Fibroblast of peridontal ligament (primary cell): Measurements from ENCODE around the gene CARS2.
"Not testable (repeated sequence)": the region's sequence is repeated elsewhere in the genome, so short reads cannot be mapped to it uniquely, and the experiment has no call there.

Experiments used
- DNase-seq: peaks from one replicate; pipeline ENCODE4 v3.0.0-alpha.2; 2010; ENCODE audit errors: extremely low read depth

CARS2 gene

GRCh38 chr13:110617321-110618072 lies 88.4 kb downstream of the CARS2 start:
- DNase-seq, result peak; percentile 88

- DNase-seq, result peak; percentile 31
These were observed 89.5 kb downstream of the CARS2 start for GRCh38 chr13:110616103-110617101.

GRCh38 chr13:110615322-110616102 lies 90.4 kb downstream of the CARS2 start, which contains the start of gene NAXD:
Gene NAXD, plus strand, starts transcription at chr13:110615545. Its CDS starts 57 bp downstream, at chr13:110615602.
- DNase-seq, result peak; percentile 96

- no peak for DNase-seq
These were observed 91.0 kb downstream of the CARS2 start for GRCh38 chr13:110615005-110615321.

DNA sequence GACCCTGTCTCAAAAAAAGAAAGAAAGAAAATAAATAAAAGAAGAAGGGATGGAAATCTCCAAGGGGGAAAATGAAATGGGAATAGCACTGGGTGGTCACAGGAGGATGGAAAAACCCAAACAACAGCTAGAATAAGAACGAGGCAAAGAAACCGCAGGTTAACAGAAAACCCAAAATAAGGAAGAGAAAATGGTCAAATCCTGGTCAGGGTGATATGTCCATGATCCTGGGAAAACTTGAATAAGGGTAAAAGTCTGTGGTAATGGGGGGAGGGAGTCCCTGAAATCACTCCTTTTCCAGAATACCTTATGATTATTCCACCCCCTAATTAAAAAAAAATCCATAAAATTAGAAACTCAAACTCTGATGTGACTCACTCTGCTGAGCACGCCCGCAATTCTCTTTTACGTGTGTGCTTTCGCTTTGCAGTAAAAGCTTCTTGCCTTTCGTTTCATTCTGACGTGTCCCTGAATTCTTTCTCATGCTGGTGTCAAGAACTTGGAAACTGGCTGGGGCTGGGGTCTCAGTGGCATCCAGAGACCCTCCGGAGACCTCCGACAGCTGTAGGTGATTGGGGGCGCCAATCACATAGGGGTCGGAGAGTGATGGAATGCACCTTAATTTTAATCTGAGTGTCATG lies 94.8 kb downstream of the CARS2 start:
- DNase-seq, result peak; percentile 9

- peak; percentile 23 for DNase-seq
These were observed 98.2 kb downstream of the CARS2 start for GRCh38 chr13:110607675-110608224.

- DNase-seq, result not testable (repeated sequence)
These were observed 99.6 kb downstream of the CARS2 start for GRCh38 chr13:110606281-110606680.

- no peak for DNase-seq
These were observed 100.8 kb downstream of the CARS2 start for GRCh38 chr13:110605132-110605531.

DNA sequence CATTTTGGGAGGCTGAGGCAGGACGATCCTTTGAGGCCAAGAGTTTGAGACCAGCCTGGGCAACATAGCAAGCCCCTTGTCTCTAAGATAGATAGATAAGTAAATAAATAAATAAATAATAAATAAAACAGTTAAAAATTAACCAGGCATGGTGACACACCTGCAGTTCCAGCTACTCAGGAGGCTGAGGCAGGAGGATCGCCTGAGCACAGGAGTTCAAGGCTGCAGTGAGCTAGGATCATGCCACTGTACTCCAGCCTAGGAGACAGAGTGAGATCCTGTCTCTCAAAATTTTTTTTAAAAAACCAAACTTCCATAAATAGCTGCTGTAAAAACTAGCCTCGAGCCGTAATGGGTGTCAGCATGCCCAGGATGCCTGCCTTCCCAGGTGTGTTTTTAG lies 104.9 kb downstream of the CARS2 start:
- no peak for DNase-seq

- DNase-seq, result no peak
These were observed 105.6 kb downstream of the CARS2 start for GRCh38 chr13:110600261-110600819.

- no peak for DNase-seq
These were observed 108.8 kb downstream of the CARS2 start for GRCh38 chr13:110597041-110597689.

GRCh38 chr13:110593430-110594130 lies 112.3 kb downstream of the CARS2 start:
- peak; percentile 66 for DNase-seq

- DNase-seq, result peak; percentile 58
These were observed 113.3 kb downstream of the CARS2 start for GRCh38 chr13:110592665-110593064.
